ENCODE results near the gene ACBD6. TPM values are rescaled to one million over a fixed set of nuclear protein-coding genes. Genes with fewer than 3 reads are reported as not detected.

Gene ACBD6
- total and polyA plus RNA-seq, 4 experiments from 2014 or later = 31.7 to 64.2 (median 44.9) TPM

GRCh38 chr1:180524915-180525714 is 22.7 kb upstream of the ACBD6 start:
- intact Hi-C loops (cut with micrococcal nuclease) = no loop called here
- no peak for DNase-seq
- no peaks in the 10 kb centered on the region for H3K36me3 Mint-ChIP-seq
- CTCF ChIA-PET (ENCODE audit: partially characterized antibody) = interaction anchor here (0.9 kb wide), 2 partner anchors 9 to 337 kb away, joined by 4 to 6 read pairs; no protein-coding TSS in a partner anchor
- Histone ChIP-seq H3K27me3 (ENCODE audit: insufficient read depth, low read length) (no peaks in the 10 kb centered on the region), H3K27ac (ENCODE audit: low read depth, low read length) (no peak overlapping the region), H3K4me1 (ENCODE audit: insufficient read depth, low read length) (no peaks in the 10 kb centered on the region), H3K36me3 (ENCODE audit: insufficient read depth, low read length) (no peaks in the 10 kb centered on the region), H3K4me3 (ENCODE audit: low read length in 2 of 2) (no peak overlapping the region), H3K9me3 (ENCODE audit: control insufficient read depth in 1 of 2, low read length in 2 of 2) (no peaks in the 10 kb centered on the region)
- POLR2A ChIA-PET (ENCODE audit: partially characterized antibody) = no interaction called here
- no peak overlapping the region for H3K4me3 Mint-ChIP-seq
- no peak overlapping the region for H3K27ac Mint-ChIP-seq
- no peaks in the 10 kb centered on the region for H3K9me3 Mint-ChIP-seq
- H3K27me3 Mint-ChIP-seq = peaks cover 0 to 3% of the 10 kb centered on the region in 2 donors
- H3K4me1 Mint-ChIP-seq = peaks cover 0 to 2% (median under 1%) of the 10 kb centered on the region in 4 donors

GRCh38 chr1:180524160-180524914 is 22.0 kb upstream of the ACBD6 start:
- no peak overlapping the region for H3K4me3 Mint-ChIP-seq
- POLR2A ChIA-PET (ENCODE audit: partially characterized antibody) = no interaction called here
- Histone ChIP-seq H3K4me3 (ENCODE audit: low read length in 2 of 2) (no peak overlapping the region), H3K4me1 (ENCODE audit: insufficient read depth, low read length) (no peaks in the 10 kb centered on the region), H3K36me3 (ENCODE audit: insufficient read depth, low read length) (no peaks in the 10 kb centered on the region), H3K9me3 (ENCODE audit: control insufficient read depth in 1 of 2, low read length in 2 of 2) (no peaks in the 10 kb centered on the region), H3K27me3 (ENCODE audit: insufficient read depth, low read length) (no peaks in the 10 kb centered on the region), H3K27ac (ENCODE audit: low read depth, low read length) (no peak overlapping the region)
- intact Hi-C loops (cut with micrococcal nuclease) = no loop called here
- H3K27ac Mint-ChIP-seq = no peak overlapping the region
- H3K4me1 Mint-ChIP-seq = peaks cover 0 to 2% (median under 1%) of the 10 kb centered on the region in 4 donors
- H3K36me3 Mint-ChIP-seq = no peaks in the 10 kb centered on the region
- H3K9me3 Mint-ChIP-seq = no peaks in the 10 kb centered on the region
- CTCF ChIA-PET (ENCODE audit: partially characterized antibody) = interaction anchor here (0.9 kb wide), 2 partner anchors 9 to 338 kb away, joined by 4 to 6 read pairs; no protein-coding TSS in a partner anchor
- H3K27me3 Mint-ChIP-seq = peaks cover 1 to 3% of the 10 kb centered on the region in 2 donors
- DNase-seq = no peak

GRCh38 chr1:180522213-180522515 is 19.8 kb upstream of the ACBD6 start:
- no peak overlapping the region for H3K27ac ChIP-seq (ENCODE audit: low read depth, low read length)
- no peaks in the 10 kb centered on the region for H3K27me3 ChIP-seq (ENCODE audit: insufficient read depth, low read length)
- CTCF ChIA-PET (ENCODE audit: partially characterized antibody) = interaction anchor here (1.3 kb wide), 2 partner anchors 10 to 340 kb away, joined by 3 to 5 read pairs; no protein-coding TSS in a partner anchor
- H3K4me3 ChIP-seq (ENCODE audit: low read length in 2 of 2) = no peak overlapping the region
- intact Hi-C loops (cut with micrococcal nuclease) = no loop called here
- H3K9me3 ChIP-seq (ENCODE audit: control insufficient read depth in 1 of 2, low read length in 2 of 2) = no peaks in the 10 kb centered on the region
- POLR2A ChIA-PET (ENCODE audit: partially characterized antibody) = no interaction called here
- Mint-ChIP-seq H3K27ac (no peak overlapping the region), H3K4me3 (no peak overlapping the region), H3K4me1 (peaks cover 0 to 2% (median under 1%) of the 10 kb centered on the region in 4 donors), H3K27me3 (peaks cover 1% of the 10 kb centered on the region in 2 donors), H3K9me3 (no peaks in the 10 kb centered on the region), H3K36me3 (no peaks in the 10 kb centered on the region)
- no peaks in the 10 kb centered on the region for H3K4me1 ChIP-seq (ENCODE audit: insufficient read depth, low read length)
- DNase-seq = no peak
- no peaks in the 10 kb centered on the region for H3K36me3 ChIP-seq (ENCODE audit: insufficient read depth, low read length)

- DNase-seq = no peak
- peaks cover 0 to 2% (median under 1%) of the 10 kb centered on the region in 4 donors for H3K4me1 Mint-ChIP-seq
- H3K36me3 Mint-ChIP-seq = no peaks in the 10 kb centered on the region
- H3K9me3 Mint-ChIP-seq = no peaks in the 10 kb centered on the region
- no peaks in the 10 kb centered on the region for H3K9me3 ChIP-seq (ENCODE audit: control insufficient read depth in 1 of 2, low read length in 2 of 2)
- H3K27ac Mint-ChIP-seq = no peak overlapping the region
- no peaks in the 10 kb centered on the region for H3K27me3 ChIP-seq (ENCODE audit: insufficient read depth, low read length)
- peaks cover 0 to 1% of the 10 kb centered on the region in 2 donors for H3K27me3 Mint-ChIP-seq
- POLR2A ChIA-PET (ENCODE audit: partially characterized antibody) = no interaction called here
- no peak overlapping the region for H3K4me3 ChIP-seq (ENCODE audit: low read length in 2 of 2)
- CTCF ChIA-PET (ENCODE audit: partially characterized antibody) = interaction anchor here (1.3 kb wide), 2 partner anchors 9 to 340 kb away, joined by 3 to 5 read pairs; no protein-coding TSS in a partner anchor
- no peak overlapping the region for H3K4me3 Mint-ChIP-seq
- no peak overlapping the region for H3K27ac ChIP-seq (ENCODE audit: low read depth, low read length)
- H3K4me1 ChIP-seq (ENCODE audit: insufficient read depth, low read length) = no peaks in the 10 kb centered on the region
- H3K36me3 ChIP-seq (ENCODE audit: insufficient read depth, low read length) = no peaks in the 10 kb centered on the region
- intact Hi-C loops (cut with micrococcal nuclease) = no loop called here
Measured at GRCh38 chr1:180521474-180522212, 19.3 kb upstream of the ACBD6 start.

- Histone ChIP-seq H3K27ac (ENCODE audit: low read depth, low read length) (no peak overlapping the region), H3K27me3 (ENCODE audit: insufficient read depth, low read length) (no peaks in the 10 kb centered on the region), H3K4me1 (ENCODE audit: insufficient read depth, low read length) (peaks cover 3% of the 10 kb centered on the region), H3K4me3 (ENCODE audit: low read length in 2 of 2) (no peak overlapping the region), H3K36me3 (ENCODE audit: insufficient read depth, low read length) (no peaks in the 10 kb centered on the region), H3K9me3 (ENCODE audit: control insufficient read depth in 1 of 2, low read length in 2 of 2) (no peaks in the 10 kb centered on the region)
- intact Hi-C loops (cut with micrococcal nuclease) = loop anchor here (5.0 kb wide), 2 partner anchors 622 to 907 kb away; no protein-coding TSS in a partner anchor
- Mint-ChIP-seq H3K27me3 (peaks cover 0 to 1% of the 10 kb centered on the region in 2 donors), H3K36me3 (no peaks in the 10 kb centered on the region), H3K9me3 (no peaks in the 10 kb centered on the region), H3K27ac (no peak overlapping the region), H3K4me3 (no peak overlapping the region), H3K4me1 (peaks cover 0 to 4% (median 1%) of the 10 kb centered on the region in 4 donors)
- no peak for DNase-seq
- ChIA-PET CTCF (ENCODE audit: partially characterized antibody) (interaction anchor here (0.8 to 10.2 kb wide), 2 partner anchors 12 to 344 kb away, joined by 3 to 181 read pairs; no protein-coding TSS in a partner anchor), POLR2A (ENCODE audit: partially characterized antibody) (no interaction called here)
Measured at GRCh38 chr1:180519846-180520245, 17.5 kb upstream of the ACBD6 start.

- H3K27me3 Mint-ChIP-seq = peaks cover 4% of the 10 kb centered on the region in 2 donors
- Histone ChIP-seq H3K4me3 (ENCODE audit: low read length in 2 of 2) (no peak overlapping the region), H3K36me3 (ENCODE audit: insufficient read depth, low read length) (no peaks in the 10 kb centered on the region), H3K27me3 (ENCODE audit: insufficient read depth, low read length) (no peaks in the 10 kb centered on the region), H3K9me3 (ENCODE audit: control insufficient read depth in 1 of 2, low read length in 2 of 2) (no peaks in the 10 kb centered on the region), H3K27ac (ENCODE audit: low read depth, low read length) (no peak overlapping the region), H3K4me1 (ENCODE audit: insufficient read depth, low read length) (peaks cover 3% of the 10 kb centered on the region)
- ChIA-PET CTCF (ENCODE audit: partially characterized antibody) (interaction anchor here (0.6 to 10.2 kb wide), 24 partner anchors 9 to 653 kb away, joined by 3 to 181 read pairs (median 4); partner anchors contain the start of gene ACBD6), POLR2A (ENCODE audit: partially characterized antibody) (interaction anchor here (1.0 to 1.9 kb wide), 3 partner anchors 13 to 644 kb away, joined by 3 to 4 read pairs (median 4); no protein-coding TSS in a partner anchor)
- peaks cover 0 to 2% (median 1%) of the 10 kb centered on the region in 4 donors for H3K4me1 Mint-ChIP-seq
- no peak overlapping the region for H3K27ac Mint-ChIP-seq
- peak; percentile 48 to 62 (median 55) for DNase-seq
- H3K9me3 Mint-ChIP-seq = no peaks in the 10 kb centered on the region
- intact Hi-C loops (cut with micrococcal nuclease) = loop anchor here (1.0 to 5.0 kb wide), 4 partner anchors 345 to 911 kb away; no protein-coding TSS in a partner anchor
- no peak overlapping the region for H3K4me3 Mint-ChIP-seq
- no peaks in the 10 kb centered on the region for H3K36me3 Mint-ChIP-seq
Measured at GRCh38 chr1:180515857-180516388, 13.5 kb upstream of the ACBD6 start.

Measured in CD4-positive, alpha-beta memory T cell (primary cell).